GM12873 (cell line): ENCODE measurements around the gene GUCY1A2.

Experiments used
- CTCF ChIP-seq: IDR thresholded peaks from 2 replicates; pipeline ENCODE4 v1.5.1; 2012; ENCODE audit warnings: low read depth, mild to moderate bottlenecking, moderate library complexity, low read length, control low read depth; ENCODE audit not compliant: insufficient read depth; ENCODE audit errors: missing control alignments

GUCY1A2 gene

GRCh38 chr11:107041088-107041444 is 22.8 kb upstream of the GUCY1A2 start:
- no peak for TF ChIP-seq CTCF

GRCh38 chr11:107040433-107041087 is 22.3 kb upstream of the GUCY1A2 start:
- no peak for TF ChIP-seq CTCF

- no peak for TF ChIP-seq CTCF
Observed at GRCh38 chr11:107025673-107026072, 7.4 kb upstream of the GUCY1A2 start.

- no peak for TF ChIP-seq CTCF
Observed at GRCh38 chr11:107020594-107020993, 2.3 kb upstream of the GUCY1A2 start.

- TF ChIP-seq CTCF: no peak
Observed at GRCh38 chr11:107018902-107019493, 722 bp upstream of the GUCY1A2 start.

GRCh38 chr11:107017433-107018218 is 650 bp downstream of the GUCY1A2 start:
- peak; percentile 58 for TF ChIP-seq CTCF

- TF ChIP-seq CTCF: no peak
Observed at GRCh38 chr11:107017104-107017432, 1.2 kb downstream of the GUCY1A2 start.
